ENCODE results near the gene HAVCR2.

DNA sequence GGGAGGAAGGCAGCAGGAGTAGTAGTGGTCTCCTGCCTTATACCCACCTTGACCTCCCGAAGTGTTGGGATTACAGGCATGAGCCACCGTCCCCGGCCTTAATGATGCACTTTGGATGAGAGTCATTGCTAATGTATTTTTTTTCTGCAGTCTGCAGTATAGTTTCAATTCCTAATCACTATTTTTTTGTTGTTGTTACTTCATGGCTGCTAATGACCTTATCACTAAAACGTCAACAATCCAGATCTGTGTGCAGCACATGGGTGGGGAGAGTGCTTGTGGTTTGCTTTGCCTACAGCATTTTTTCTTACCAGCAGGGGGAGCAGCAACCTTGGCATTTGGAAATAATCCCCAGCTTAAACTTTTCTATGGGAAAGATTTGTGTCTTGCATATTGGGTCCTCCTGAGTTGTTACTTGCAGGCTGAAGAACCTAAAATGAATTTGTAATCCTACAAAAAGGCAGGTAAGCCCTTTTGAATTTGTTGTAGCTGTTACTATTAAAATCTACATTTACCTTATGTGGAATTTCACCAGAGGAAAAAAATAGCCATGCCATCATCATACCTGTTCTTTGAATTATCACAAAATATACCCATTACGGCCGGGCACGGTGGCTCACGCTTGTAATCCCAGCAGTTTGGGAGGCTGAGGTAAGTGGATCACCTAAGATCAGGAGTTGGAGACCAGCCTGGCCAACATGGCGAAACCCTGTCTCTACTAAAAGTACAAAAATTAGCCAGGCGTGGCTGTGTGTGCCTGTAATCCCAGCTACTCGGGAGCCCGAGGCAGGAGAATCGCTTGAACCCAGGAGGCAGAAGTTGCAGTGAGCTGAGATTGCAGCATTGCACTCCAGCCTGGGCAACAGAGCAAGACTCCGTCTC is 40.1 kb upstream of the HAVCR2 start:
- TF ChIP-seq ZNF280D (CRISPR knock-in tag; IDR thresholded peaks at IDR 0.05) (no peak), ZNF282 (IDR thresholded peaks at IDR 0.05; ENCODE audit: partially characterized antibody) (no peak), SPEN (CRISPR knock-in tag; IDR thresholded peaks at IDR 0.05; ENCODE audit: low read depth) (no peak), ZNF501 (CRISPR knock-in tag; IDR thresholded peaks at IDR 0.05) (no peak), RNF219 (CRISPR knock-in tag; IDR thresholded peaks at IDR 0.05) (no peak), REST (IDR thresholded peaks at IDR 0.05; ENCODE audit: borderline replicate concordance in 1 of 2, low read depth in 1 of 2, low read length in 2 of 2) (no peak), RARG (CRISPR knock-in tag; IDR thresholded peaks at IDR 0.05; ENCODE audit: low read depth) (no peak), ELK4 (CRISPR knock-in tag; IDR thresholded peaks at IDR 0.05; ENCODE audit: borderline replicate concordance) (no peak), CHD4 (IDR thresholded peaks at IDR 0.05; ENCODE audit: borderline replicate concordance, low read length) (no peak)
- TF ChIP-seq, protein P1, sequence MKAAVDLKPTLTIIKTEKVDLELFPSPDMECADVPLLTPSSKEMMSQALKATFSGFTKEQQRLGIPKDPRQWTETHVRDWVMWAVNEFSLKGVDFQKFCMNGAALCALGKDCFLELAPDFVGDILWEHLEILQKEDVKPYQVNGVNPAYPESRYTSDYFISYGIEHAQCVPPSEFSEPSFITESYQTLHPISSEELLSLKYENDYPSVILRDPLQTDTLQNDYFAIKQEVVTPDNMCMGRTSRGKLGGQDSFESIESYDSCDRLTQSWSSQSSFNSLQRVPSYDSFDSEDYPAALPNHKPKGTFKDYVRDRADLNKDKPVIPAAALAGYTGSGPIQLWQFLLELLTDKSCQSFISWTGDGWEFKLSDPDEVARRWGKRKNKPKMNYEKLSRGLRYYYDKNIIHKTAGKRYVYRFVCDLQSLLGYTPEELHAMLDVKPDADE (CRISPR knock-in tag; IDR thresholded peaks at IDR 0.05) = no peak
- TF ChIP-seq, protein P2, sequence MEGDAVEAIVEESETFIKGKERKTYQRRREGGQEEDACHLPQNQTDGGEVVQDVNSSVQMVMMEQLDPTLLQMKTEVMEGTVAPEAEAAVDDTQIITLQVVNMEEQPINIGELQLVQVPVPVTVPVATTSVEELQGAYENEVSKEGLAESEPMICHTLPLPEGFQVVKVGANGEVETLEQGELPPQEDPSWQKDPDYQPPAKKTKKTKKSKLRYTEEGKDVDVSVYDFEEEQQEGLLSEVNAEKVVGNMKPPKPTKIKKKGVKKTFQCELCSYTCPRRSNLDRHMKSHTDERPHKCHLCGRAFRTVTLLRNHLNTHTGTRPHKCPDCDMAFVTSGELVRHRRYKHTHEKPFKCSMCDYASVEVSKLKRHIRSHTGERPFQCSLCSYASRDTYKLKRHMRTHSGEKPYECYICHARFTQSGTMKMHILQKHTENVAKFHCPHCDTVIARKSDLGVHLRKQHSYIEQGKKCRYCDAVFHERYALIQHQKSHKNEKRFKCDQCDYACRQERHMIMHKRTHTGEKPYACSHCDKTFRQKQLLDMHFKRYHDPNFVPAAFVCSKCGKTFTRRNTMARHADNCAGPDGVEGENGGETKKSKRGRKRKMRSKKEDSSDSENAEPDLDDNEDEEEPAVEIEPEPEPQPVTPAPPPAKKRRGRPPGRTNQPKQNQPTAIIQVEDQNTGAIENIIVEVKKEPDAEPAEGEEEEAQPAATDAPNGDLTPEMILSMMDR (CRISPR knock-in tag; IDR thresholded peaks at IDR 0.05) = peak; percentile 82

Data from HepG2 (cell line).